Fibroblast of lung (primary cell): ENCODE data around the gene ELK3. TPM values are rescaled to one million over a fixed set of nuclear protein-coding genes. Genes with fewer than 3 reads are reported as not detected.
A peak's percentile ranks its signal among the peaks of the same experiment; 100 is the strongest.

Experiments
- DNase-seq, 2 donors: peaks; one replicate each; pipeline versions ENCODE4 v3.0.0 to v3.0.0-alpha.2; 2010; ENCODE audit warnings: low read depth in 2 of 2
- H2AFZ ChIP-seq: 2 replicates; pipeline ENCODE4 v1.5.1; 2012; ENCODE audit warnings: low read length, control low read depth, inconsistent platforms
- H3K27ac ChIP-seq: 2 replicates; pipeline ENCODE4 v1.5.1; 2011; ENCODE audit warnings: low read length, control low read depth; ENCODE audit not compliant: insufficient read depth
- H3K27me3 ChIP-seq: 2 replicates; pipeline ENCODE4 v1.5.1; 2011; ENCODE audit warnings: mild to moderate bottlenecking, low read length; ENCODE audit not compliant: control insufficient read depth, insufficient read depth
- H3K36me3 ChIP-seq: 2 replicates; pipeline ENCODE4 v1.5.1; 2011; ENCODE audit warnings: low read length; ENCODE audit not compliant: control insufficient read depth, insufficient read depth
- H3K4me1 ChIP-seq: 2 replicates; pipeline ENCODE4 v1.5.1; 2011; ENCODE audit warnings: low read length; ENCODE audit not compliant: control insufficient read depth, insufficient read depth; ENCODE audit errors: extremely low read depth
- H3K4me2 ChIP-seq: 2 replicates; pipeline ENCODE4 v1.5.1; 2011; ENCODE audit warnings: low read length, control low read depth; ENCODE audit not compliant: insufficient read depth; ENCODE audit errors: extremely low read depth
- H3K4me3 ChIP-seq, 4 experiments: fragments of 200-600 bp in 1 of 4; sonication (generic) in 1 of 4; replicated peaks in 1 of 4; 2 replicates each; pipeline ENCODE4 v1.5.1; 2011 to 2016; ENCODE audit warnings: low read length in 4 of 4, low read depth in 3 of 4, mild to moderate bottlenecking in 3 of 4, control low read depth in 2 of 4, inconsistent platforms in 1 of 4, mixed read lengths in 1 of 4; ENCODE audit not compliant: insufficient read depth in 1 of 4; ENCODE audit errors: control extremely low read depth in 1 of 4
- H3K79me2 ChIP-seq: 2 replicates; pipeline ENCODE4 v1.5.1; 2012; ENCODE audit warnings: mild to moderate bottlenecking, low read length, inconsistent platforms; ENCODE audit not compliant: control insufficient read depth, insufficient read depth
- H3K9ac ChIP-seq: 2 replicates; pipeline ENCODE4 v1.5.1; 2011; ENCODE audit warnings: mild to moderate bottlenecking, low read length, control low read depth; ENCODE audit not compliant: insufficient read depth
- H3K9me3 ChIP-seq: 2 replicates; pipeline ENCODE4 v1.5.1; 2012; ENCODE audit warnings: low read depth, low read length; ENCODE audit not compliant: control insufficient read depth, insufficient read depth
- H4K20me1 ChIP-seq: 2 replicates; pipeline ENCODE4 v1.5.1; 2011; ENCODE audit warnings: low read length; ENCODE audit not compliant: control insufficient read depth, insufficient read depth; ENCODE audit errors: extremely low read depth
- CTCF ChIP-seq, 2 donors: IDR thresholded peaks in 1 of 2; conservative IDR thresholded peaks in 1 of 2; 1 replicate in 1 of 2; 2 replicates in 1 of 2; pipeline ENCODE4 v1.5.1; 2011 to 2012; ENCODE audit warnings: low read length in 2 of 2, control low read depth in 1 of 2, inconsistent platforms in 1 of 2, low read depth in 1 of 2, mild to moderate bottlenecking in 1 of 2
- EZH2 ChIP-seq: IDR thresholded peaks from 2 replicates; pipeline ENCODE4 v1.5.1; 2012; ENCODE audit warnings: low read length, control low read depth, mild to moderate bottlenecking; ENCODE audit errors: missing control alignments
- polyA plus RNA-seq, 2 donors: library from polyadenylated mRNA; depleted of rRNA in 1 of 2; stranded (reverse) in 1 of 2; unstranded in 1 of 2; fragments of >200 nt; gene quantifications; 2 replicates each; pipeline ENCODE4 v1.2.1, GENCODE V29; 2011 to 2012; ENCODE audit warnings: missing spikeins in 1 of 2
- total RNA-seq: library from RNA; depleted of rRNA; stranded (reverse); fragments of >200 nt; gene quantifications from 2 replicates; pipeline ENCODE4 v1.2.1, GENCODE V29; 2014

The ELK3 gene
- total and polyA plus RNA-seq, 2 donors (not counting 1 experiment from before 2014, with no cell fraction given), result 14.7 to 27.9 TPM

GRCh38 chr12:96223411-96224218 lies 29.4 kb downstream of the ELK3 start:
- no peaks in the 10 kb centered on the region for H3K27me3 ChIP-seq
- no peak overlapping the region for H3K4me3 ChIP-seq
- TF ChIP-seq EZH2 (no peak), CTCF (conservative IDR thresholded peaks at IDR 0.05 in 1 of 2, IDR thresholded peaks at IDR 0.05 in 1 of 2; ENCODE audit: low read depth in 1 of 2, low read length in 2 of 2) (no peak)
- peaks cover 54% of the 10 kb centered on the region for H3K79me2 ChIP-seq
- DNase-seq, result no peak
- H4K20me1 ChIP-seq, result no peaks in the 10 kb centered on the region
- H3K9ac ChIP-seq, result no peak overlapping the region
- no peak overlapping the region for H3K4me2 ChIP-seq
- no peak overlapping the region for H2AFZ ChIP-seq
- no peaks in the 10 kb centered on the region for H3K9me3 ChIP-seq
- H3K36me3 ChIP-seq, result peaks cover 2% of the 10 kb centered on the region
- H3K27ac ChIP-seq, result no peak overlapping the region
- H3K4me1 ChIP-seq, result peaks cover 6% of the 10 kb centered on the region

- no peaks in the 10 kb centered on the region for H4K20me1 ChIP-seq
- DNase-seq, result peak in 1 of 2 donors; percentile 59
- peaks cover 6% of the 10 kb centered on the region for H3K4me1 ChIP-seq
- no peaks in the 10 kb centered on the region for H3K27me3 ChIP-seq
- H3K4me3 ChIP-seq, result no peak overlapping the region
- H3K4me2 ChIP-seq, result no peak overlapping the region
- TF ChIP-seq EZH2, result no peak
- no peak for TF ChIP-seq CTCF (conservative IDR thresholded peaks at IDR 0.05 in 1 of 2, IDR thresholded peaks at IDR 0.05 in 1 of 2; ENCODE audit: low read depth in 1 of 2, low read length in 2 of 2)
- no peak overlapping the region for H3K27ac ChIP-seq
- H3K9me3 ChIP-seq, result no peaks in the 10 kb centered on the region
- H2AFZ ChIP-seq, result no peak overlapping the region
- H3K9ac ChIP-seq, result no peak overlapping the region
- peaks cover 2% of the 10 kb centered on the region for H3K36me3 ChIP-seq
- peaks cover 55% of the 10 kb centered on the region for H3K79me2 ChIP-seq
Observed at GRCh38 chr12:96224219-96224615, 30.0 kb downstream of the ELK3 start.

GRCh38 chr12:96225044-96225855 lies 31.1 kb downstream of the ELK3 start:
- Histone ChIP-seq H3K4me2 (no peak overlapping the region), H3K27me3 (no peaks in the 10 kb centered on the region), H3K9me3 (no peaks in the 10 kb centered on the region), H4K20me1 (no peaks in the 10 kb centered on the region), H3K79me2 (peaks cover 56% of the 10 kb centered on the region), H3K9ac (no peak overlapping the region), H3K4me1 (peaks cover 4% of the 10 kb centered on the region), H2AFZ (no peak overlapping the region), H3K4me3 (no peak overlapping the region), H3K36me3 (peaks cover 2% of the 10 kb centered on the region), H3K27ac (no peak overlapping the region)
- TF ChIP-seq CTCF (conservative IDR thresholded peaks at IDR 0.05 in 1 of 2, IDR thresholded peaks at IDR 0.05 in 1 of 2; ENCODE audit: low read depth in 1 of 2, low read length in 2 of 2) (no peak), EZH2 (no peak)
- no peak for DNase-seq
